RWPE1 (cell line): ENCODE measurements around the gene NCKAP5.

Source experiments
- CTCF ChIA-PET: fragments of 350-600 bp; sonication (Branson Sonifier 250); formaldehyde crosslinking; extraction: SDS; loops from one replicate; lab custom pipeline; 2021; lab: Yijun Ruan, JAX
- POLR2A ChIA-PET: fragments of 400-600 bp; formaldehyde crosslinking; extraction: SDS; loops from one replicate; lab custom pipeline; 2020; ENCODE audit warnings: antibody characterized with exemption; ENCODE audit not compliant: low non-redundant PET; lab: Yijun Ruan, JAX
- DNase-seq: peaks from one replicate; pipeline ENCODE4 v3.0.0; 2012; ENCODE audit warnings: low spot score
- H3K27ac ChIP-seq: fragments of 450-650 bp; 2 replicates; pipeline ENCODE4 v1.5.1; 2017
- CTCF ChIP-seq: fragments of 450-650 bp; conservative IDR thresholded peaks from 2 replicates; pipeline ENCODE4 v1.5.1; 2017; ENCODE audit warnings: low read depth, mild to moderate bottlenecking

The NCKAP5 gene

GRCh38 chr2:133158024-133158423, 410.2 kb downstream of the NCKAP5 start:
- no peak for DNase-seq
- H3K27ac ChIP-seq, result no peak overlapping the region
- ChIA-PET CTCF (no interaction called here), POLR2A (no interaction called here)
- TF ChIP-seq CTCF, result no peak

GRCh38 chr2:133157141-133157540, 411.1 kb downstream of the NCKAP5 start:
- H3K27ac ChIP-seq, result no peak overlapping the region
- DNase-seq, result no peak
- POLR2A ChIA-PET, result no interaction called here
- CTCF ChIA-PET, result no interaction called here
- TF ChIP-seq CTCF, result no peak

- ChIA-PET CTCF (interaction anchor here (0.6 kb wide), 1 partner anchor 21 kb away, joined by 3 read pairs; no protein-coding TSS in a partner anchor), POLR2A (no interaction called here)
- H3K27ac ChIP-seq, result no peak overlapping the region
- DNase-seq, result no peak
- no peak for TF ChIP-seq CTCF
These were observed 415.5 kb downstream of the NCKAP5 start for GRCh38 chr2:133152801-133153200.

- POLR2A ChIA-PET, result no interaction called here
- DNase-seq, result no peak
These were observed 420.1 kb downstream of the NCKAP5 start for GRCh38 chr2:133148187-133148586.

GRCh38 chr2:133146893-133147292, 421.4 kb downstream of the NCKAP5 start:
- ChIA-PET POLR2A (no interaction called here), CTCF (no interaction called here)
- TF ChIP-seq CTCF, result no peak
- no peak for DNase-seq
- H3K27ac ChIP-seq, result no peak overlapping the region

More at GRCh38 chr2:133148187-133148586, 420.1 kb downstream of the NCKAP5 start:
- CTCF ChIA-PET, result interaction anchor here (0.6 kb wide), 1 partner anchor 249 kb away, joined by 4 read pairs; no protein-coding TSS in a partner anchor
- TF ChIP-seq CTCF, result no peak
- no peak overlapping the region for H3K27ac ChIP-seq

- CTCF ChIA-PET, result interaction anchor here (0.6 kb wide), 1 partner anchor 453 kb away, joined by 4 read pairs; no protein-coding TSS in a partner anchor
- no peak for DNase-seq
- TF ChIP-seq CTCF, result no peak
- H3K27ac ChIP-seq, result no peak overlapping the region
- POLR2A ChIA-PET, result no interaction called here
These were observed 424.6 kb downstream of the NCKAP5 start for GRCh38 chr2:133143645-133144044.

- ChIA-PET POLR2A (no interaction called here), CTCF (no interaction called here)
- TF ChIP-seq CTCF, result no peak
- H3K27ac ChIP-seq, result no peak overlapping the region
- no peak for DNase-seq
These were observed 426.2 kb downstream of the NCKAP5 start for GRCh38 chr2:133142087-133142486.
